Posterior cingulate gyrus (tissue), 11 donors: ENCODE data around the gene NEURL1B.
"Not testable (repeated sequence)": the region's sequence is repeated elsewhere in the genome, so short reads cannot be mapped to it uniquely, and the experiment has no call there.

ENCODE experiments used
- DNase-seq, 10 donors: peaks; one replicate each; pipeline versions ENCODE4 v3.0.0 to v3.0.0-alpha.2; 2020 to 2021; ENCODE audit warnings: mixed read lengths in 3 of 10
- intact Hi-C: fragments of 100-400 bp; cut with DNase I; formaldehyde crosslinking; loops from one replicate; pipeline ENCODE4 v1.15.1; 2023

NEURL1B gene, protein sequence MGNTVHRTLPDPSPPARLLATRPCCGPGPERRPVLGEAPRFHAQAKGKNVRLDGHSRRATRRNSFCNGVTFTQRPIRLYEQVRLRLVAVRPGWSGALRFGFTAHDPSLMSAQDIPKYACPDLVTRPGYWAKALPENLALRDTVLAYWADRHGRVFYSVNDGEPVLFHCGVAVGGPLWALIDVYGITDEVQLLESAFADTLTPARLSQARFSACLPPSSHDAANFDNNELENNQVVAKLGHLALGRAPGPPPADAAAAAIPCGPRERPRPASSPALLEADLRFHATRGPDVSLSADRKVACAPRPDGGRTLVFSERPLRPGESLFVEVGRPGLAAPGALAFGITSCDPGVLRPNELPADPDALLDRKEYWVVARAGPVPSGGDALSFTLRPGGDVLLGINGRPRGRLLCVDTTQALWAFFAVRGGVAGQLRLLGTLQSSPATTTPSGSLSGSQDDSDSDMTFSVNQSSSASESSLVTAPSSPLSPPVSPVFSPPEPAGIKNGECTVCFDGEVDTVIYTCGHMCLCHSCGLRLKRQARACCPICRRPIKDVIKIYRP

DNA sequence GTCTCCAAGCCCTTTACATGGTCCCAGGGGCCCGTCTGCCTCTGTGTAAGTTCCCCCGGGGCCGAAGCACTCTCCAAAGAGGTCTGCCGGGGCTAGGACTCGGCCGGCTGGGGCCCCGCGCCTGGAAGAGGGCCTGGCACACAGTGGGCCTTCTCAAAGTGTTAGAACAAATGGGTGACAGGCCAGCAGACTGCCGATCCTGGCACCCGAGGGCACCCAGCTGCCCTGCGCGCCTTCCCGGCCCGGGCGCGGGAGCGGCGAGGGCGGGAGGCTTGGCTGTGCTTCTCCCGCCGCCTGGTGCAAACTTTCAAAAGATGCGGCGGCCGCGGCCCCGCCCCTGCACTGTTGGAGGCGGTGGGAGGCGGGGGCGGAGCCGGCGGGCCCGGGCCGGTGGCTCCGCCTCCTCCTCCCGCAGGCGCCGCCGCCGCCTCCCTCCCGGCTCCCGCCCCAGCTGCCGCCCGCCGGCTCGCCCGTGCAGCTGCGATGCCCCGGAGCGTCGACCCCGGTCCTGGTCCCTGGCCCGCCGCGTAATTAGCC lies at the start of gene NEURL1B:
NEURL1B (plus strand) TSS at position 442 of the 537 bp plus-strand sequence. CDS start 144 bp downstream, outside the sequence.
- peak; percentile 56 to 97 (median 68) for DNase-seq
- intact Hi-C loops, result loop anchor here (2.0 to 10.0 kb wide), 2 partner anchors 54 to 162 kb away; no protein-coding TSS in a partner anchor

DNA sequence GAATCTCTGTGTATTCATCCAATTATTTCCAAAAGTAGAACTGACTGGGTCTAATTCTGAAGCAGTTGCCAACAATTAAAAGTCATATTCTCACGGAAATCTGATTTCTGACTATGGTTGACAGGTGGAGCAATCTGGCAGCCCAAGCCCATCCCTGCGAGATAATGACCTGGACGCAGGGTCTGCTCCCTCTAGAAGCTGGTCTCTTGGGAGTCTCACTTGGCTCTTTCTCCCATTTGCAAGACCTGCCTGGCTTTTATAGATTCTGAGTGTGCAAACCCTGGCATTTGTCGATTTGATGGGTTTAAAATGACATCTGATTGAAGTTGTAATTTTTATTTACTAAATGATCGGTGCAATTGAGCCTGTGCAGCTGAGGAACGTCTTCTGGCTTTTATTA lies 49.4 kb upstream of the NEURL1B start:
- DNase-seq, result no peak
- intact Hi-C loops, result no loop called here

DNA sequence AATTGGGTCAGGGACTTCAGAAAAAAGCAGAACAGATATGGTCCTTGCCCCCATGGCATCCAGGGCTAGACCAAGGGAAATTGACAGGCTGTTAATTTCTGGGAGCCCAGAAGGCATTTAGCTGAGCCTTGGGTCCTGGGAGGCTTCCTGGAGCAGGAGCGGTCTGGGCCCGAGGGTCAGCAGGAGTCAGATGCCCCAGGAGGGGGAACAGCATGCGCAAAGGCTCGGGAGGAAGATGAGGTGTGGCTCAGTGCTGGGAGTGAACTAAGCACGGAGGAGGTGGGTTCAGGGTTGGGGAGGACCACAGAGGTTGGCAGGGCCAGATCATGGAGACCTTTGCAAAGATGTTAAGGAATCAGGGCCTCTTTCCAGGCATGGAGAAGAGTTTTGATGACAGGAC lies 48.2 kb upstream of the NEURL1B start:
- intact Hi-C loops, result no loop called here
- DNase-seq, result peak in 3 of 10 donors; percentile 44 to 67 (median 60)

DNA sequence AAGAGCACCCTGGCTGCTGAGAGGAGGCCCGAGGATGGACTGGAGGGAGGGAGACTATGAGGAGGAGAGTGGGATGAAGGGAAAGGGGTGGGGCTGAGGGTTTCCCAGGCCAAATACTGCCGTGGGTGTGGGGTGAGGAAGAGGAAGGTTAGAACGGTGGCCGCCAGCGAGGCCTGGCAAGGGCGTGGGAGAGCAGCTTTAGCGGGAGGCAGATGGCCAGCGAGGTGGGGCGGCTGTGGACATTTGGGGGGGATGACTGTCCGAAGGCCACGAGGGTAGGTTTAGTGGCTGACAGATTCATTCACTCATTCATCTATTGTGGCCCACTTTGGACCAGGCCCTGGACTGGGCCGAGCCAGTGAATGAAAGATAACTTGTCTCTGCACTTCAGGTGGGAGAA lies 47.8 kb upstream of the NEURL1B start:
- peak in 3 of 10 donors; percentile 19 to 47 (median 35) for DNase-seq
- intact Hi-C loops, result no loop called here

DNA sequence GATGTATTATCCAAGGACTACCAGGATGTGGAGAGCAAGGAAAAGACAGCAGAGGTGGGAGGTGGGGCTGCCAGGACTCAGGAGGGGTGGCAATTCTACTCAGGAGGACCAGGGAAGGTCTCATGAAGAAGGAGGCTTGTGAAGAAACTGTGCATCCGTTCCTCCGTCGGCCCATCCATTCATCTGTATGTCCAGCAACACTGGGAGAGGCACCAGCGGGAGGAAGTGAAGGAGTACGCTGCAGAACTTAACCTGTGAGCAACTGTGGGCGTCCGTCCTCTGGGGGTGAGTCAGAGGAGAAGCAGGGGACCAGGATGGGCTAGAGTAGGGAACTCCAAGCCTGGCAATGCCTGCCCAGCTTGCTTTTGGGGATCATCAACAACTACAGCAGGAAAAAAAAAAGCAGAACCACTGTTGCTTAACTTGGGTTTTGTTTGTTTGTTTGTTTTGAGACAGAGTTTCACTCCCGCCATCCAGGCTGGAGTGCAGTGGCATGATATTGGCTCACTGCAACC lies 47.3 kb upstream of the NEURL1B start:
- DNase-seq, result peak in 1 of 10 donors; percentile 72
- intact Hi-C loops, result no loop called here

DNA sequence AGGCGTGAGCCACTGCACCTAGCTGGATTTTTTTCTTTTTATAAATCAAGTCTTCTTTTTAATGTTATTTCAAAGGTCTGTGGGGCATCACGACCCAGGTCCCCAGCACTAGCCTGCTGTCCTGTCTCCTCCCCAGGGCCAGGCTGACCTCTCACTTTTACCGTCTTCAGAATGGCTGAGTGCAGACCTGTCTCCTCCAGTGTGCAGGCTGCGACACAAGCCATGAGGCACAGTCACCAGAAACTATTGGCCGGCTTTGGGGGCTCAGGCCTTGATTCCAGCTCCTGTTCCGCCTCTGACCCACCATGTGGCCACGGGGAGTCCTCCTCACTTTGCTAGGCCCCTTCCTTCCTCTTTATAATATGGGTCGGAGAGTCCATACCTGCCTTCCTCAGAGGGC lies 46.6 kb upstream of the NEURL1B start:
- intact Hi-C loops, result no loop called here
- peak in 1 of 10 donors; percentile 61 for DNase-seq

DNA sequence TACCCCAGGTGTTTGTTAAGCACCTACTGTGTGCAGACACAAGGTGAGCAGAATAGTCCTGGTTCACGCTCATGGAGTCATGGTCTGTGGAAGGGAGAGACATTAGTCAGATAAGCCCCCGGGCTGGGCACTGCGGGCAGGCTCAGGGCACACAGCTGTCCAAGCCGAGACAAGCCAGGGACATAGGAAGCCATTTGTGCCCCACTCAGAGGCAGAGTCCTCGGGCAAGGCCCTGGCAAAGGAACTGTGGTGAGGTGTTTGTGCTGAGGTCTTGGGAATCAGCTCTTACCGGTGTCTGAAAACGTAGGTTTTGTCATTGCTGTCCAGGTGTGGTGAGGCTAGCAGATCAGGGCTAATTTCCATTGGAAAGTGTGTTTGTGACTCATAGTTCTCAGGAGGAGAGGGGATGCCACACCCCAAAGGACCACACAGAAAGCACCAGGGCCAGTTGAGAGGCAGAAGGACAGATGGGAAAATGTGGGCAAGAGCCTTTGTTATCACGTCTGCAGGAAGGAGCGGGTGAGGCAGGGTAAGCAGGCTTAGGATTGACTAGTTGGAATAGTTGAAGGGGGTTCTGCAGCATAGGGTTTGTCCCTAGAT lies 46.1 kb upstream of the NEURL1B start:
- intact Hi-C loops, result no loop called here
- DNase-seq, result peak in 2 of 10 donors; percentile 53 to 66

DNA sequence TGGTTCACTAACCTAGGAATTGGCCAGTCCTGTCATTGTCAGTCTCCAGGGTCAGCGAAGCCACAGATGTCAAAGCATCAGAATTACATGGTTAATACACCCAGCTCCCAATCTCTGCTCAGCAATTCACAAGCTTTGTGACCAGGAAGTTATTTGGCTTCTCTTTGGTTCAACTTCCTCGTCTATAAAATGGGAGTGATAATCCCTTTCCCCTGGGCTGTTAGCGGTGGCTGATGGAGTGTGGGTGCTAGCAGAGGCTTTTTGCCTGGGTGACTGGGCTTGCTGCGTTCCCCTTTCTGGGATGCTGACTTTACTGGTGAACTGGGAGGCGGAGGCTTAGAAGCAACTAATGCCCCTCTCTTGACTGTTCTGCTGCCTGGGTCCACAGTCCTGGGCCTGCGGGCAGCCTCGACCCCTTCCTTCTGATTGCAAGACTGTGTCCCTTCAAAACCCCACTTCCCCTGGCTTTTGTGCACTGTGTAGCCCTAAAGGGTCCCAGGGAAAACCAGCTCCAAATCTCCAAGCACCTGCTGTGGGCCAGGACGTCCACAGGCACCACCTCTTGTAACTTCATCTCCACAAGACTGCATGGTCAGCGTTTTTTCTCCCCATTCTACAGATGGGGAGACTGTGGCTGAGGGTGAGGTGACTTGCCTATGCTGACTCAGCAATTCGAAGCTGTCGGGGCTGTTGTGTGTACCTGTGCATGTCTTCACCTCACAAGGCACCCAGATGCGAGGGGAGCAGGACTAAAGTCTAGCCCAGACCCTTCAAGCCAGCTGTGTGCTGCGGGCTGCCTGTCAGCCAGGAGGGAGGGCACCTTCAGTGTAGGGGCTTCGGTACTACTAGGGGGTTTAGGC lies 45.2 kb upstream of the NEURL1B start:
- intact Hi-C loops, result no loop called here
- DNase-seq, result peak in 2 of 10 donors; percentile 48

DNA sequence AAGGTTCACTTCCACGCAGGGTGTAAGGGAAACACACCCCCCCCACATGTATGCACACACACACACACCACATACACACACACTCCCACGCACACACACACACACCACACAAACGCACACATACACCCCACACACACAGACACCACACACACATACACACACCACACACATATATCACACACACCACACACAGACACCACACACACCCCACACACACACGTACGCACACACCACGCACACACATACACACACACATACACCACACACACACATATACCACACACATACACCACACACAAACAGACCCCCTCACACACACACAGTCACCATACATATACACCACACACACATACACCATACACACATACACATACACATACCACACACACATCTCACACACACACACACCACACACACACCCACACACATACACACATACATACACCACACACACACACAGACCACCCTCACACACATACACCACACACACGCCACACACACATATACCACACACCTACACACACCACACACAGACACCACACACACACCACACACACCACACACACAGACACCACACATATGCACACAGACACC lies 44.3 kb upstream of the NEURL1B start:
- DNase-seq, result no peak
- intact Hi-C loops, result no loop called here

DNA sequence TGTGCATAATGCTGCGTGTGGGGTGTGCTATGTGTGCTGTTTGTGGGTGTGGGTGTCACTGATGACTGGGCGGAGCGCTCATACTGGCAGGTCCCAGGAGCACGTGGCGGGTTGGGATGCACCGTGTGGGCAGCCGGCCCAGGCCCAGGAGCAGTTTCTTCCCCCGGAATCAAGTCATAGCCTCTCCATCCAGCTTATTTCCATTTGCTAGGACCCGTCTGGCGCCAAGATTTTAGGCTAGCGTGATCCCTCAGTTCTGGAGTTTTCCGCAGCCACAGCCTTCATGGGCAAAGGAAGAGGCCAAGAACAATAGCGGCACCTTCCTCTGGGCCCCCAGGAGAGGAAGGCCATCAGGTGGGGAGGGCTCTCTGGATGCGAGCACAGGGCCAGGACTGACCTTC lies 43.3 kb upstream of the NEURL1B start:
- intact Hi-C loops, result no loop called here
- no peak for DNase-seq

DNA sequence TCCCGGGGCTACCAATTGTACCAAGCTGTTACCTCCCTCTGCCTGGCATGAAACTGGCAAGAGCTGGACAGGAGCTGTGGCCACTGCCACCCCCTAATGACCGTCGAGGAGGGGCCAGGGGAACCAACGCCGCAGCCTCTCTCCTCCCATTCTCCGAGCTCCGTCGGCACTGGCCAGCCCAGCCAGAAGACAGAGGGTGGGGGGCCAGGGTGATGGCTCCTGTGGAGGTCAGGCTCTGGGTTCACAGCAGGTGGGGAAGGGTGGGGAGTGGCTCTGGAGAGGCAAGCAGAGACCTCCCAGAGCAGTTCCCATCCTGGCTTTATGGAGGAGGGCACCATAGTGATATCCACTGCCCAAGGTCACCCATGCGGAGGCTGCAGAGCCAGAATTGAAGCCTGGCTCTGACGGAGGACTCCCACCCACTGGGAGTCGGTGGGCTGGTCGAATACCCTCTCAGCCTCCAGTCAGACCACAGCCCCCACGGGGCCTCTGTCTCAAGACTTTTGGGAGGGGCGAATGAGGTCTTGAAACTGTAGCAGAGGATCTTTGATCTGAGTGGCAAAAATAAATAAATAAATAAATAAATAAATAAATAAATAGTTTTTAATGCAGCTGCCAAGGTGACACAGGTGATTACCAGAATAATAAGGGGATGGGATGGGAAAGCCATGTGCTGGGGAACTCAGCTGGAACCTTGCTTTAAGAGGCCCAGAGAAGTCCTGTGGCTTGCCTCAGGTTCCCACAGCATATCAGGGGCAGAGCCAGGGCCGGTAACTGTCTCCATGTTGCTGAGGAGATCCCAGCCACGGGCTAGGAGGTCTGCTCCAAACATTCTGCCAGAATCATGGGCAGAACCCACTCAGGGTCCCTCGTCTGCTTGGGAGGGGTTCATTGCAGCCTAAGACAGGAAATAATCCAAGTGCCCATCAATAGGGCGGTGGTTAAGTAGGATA lies 42.5 kb upstream of the NEURL1B start:
- DNase-seq, result no peak
- intact Hi-C loops, result no loop called here

DNA sequence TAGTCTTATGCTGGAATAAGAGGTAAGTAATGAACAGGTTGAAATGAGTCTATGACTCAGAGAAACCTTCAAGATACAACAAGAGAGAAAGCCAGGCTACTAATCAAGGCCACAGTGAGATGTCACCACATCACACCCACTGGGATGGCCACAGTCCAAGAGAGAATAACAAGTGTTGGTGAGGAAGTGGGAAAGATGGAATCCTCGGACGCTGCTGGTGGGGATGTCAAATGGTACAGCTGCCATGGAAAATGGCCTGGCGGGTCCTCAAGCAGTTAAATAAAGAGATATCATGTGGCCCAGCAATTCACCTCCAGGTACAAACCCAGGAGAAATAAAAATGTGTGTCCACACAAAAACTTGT lies 41.9 kb upstream of the NEURL1B start:
- DNase-seq, result no peak
- intact Hi-C loops, result no loop called here

DNA sequence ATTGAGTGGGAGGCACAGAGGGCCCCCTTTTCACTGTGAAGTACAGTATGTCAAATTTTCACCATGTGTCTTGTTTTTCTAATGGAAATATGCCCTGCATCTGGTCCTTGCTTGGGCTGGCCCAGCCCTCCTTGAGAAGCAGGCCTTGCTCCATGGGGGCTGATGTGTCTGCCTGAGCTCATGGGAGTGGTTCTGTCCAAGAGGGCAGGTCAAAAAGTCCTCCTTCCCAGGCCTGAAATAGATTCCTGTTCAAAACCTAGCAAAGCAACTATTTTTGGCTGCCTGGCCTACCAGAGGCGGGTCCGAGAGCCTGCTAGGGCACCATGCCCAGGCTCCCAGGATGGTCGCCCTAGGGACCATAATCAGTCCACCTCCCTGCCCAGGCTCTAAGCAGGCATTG lies 40.5 kb upstream of the NEURL1B start:
- intact Hi-C loops, result no loop called here
- DNase-seq, result no peak

DNA sequence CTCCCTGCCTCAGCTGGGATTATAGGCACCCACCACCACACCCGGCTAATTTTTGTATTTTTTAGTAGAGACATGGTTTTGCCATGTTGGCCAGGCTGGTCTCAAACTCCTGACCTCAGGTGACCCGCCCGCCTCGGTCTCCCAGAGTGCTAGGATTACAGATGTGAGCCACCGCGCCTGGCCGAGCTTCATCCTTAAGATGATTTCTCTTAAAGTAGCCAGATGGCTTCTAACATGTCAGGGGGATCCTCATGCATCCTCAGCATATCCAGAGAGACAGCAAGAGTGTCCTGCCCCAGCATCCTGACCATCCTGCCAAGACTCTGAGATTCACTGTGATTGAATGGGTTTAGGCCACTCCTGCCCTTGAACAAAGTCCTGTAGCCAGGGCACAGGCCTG lies 39.5 kb upstream of the NEURL1B start:
- DNase-seq, intact Hi-C loops: not testable (repeated sequence)

DNA sequence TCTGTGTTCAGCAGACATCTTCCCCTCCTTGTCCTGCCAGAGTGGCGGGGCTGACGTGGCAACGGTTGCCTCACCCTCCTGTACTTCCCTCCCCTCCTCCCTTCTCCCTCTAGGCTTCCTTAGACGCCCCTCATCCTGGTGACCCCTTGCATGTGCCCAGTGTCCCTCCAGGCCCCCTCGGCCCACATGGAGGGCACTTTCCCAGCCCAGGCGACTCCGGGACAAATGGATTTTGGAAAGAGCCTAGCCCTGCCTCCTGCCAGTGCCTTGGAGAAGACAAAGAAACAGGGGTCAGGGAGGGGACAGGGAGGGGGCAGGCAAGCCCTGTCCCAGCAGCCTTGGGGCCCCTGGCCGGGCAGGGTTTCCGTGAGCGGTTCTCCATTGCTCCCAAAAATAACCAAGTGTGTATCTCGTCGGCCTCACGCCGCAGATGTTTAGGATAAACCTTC lies 38.3 kb upstream of the NEURL1B start:
- intact Hi-C loops, result no loop called here
- DNase-seq, result peak in 2 of 10 donors; percentile 20 to 31

DNA sequence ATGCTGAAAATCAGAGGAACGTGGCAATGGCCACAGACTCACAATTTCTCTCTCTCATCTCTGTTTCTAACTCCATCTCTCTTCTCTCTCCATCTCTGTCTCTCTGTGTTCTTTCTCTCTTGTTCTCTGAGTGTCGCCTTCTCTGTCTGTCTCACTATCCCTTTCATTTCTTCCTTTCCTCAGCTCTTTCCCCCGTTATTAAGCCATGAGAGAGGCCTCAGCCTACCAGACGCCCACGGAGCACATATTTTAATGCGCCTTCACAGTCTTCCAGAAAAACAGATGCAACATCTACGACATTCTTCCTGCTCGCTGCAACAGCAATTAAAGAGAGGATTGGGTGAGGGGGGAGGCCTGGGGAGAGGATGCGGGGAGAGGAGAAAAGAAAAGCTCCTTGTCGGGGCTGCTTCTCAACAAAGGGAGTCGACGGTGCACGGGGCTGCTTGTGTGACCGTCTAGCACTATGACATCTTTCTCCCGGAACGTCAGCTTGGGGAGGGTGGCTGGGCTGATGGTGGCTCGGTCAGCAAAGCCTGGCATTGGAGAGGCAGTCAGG lies 37.7 kb upstream of the NEURL1B start:
- DNase-seq, result peak in 4 of 10 donors; percentile 31 to 75 (median 52)
- intact Hi-C loops, result no loop called here

DNA sequence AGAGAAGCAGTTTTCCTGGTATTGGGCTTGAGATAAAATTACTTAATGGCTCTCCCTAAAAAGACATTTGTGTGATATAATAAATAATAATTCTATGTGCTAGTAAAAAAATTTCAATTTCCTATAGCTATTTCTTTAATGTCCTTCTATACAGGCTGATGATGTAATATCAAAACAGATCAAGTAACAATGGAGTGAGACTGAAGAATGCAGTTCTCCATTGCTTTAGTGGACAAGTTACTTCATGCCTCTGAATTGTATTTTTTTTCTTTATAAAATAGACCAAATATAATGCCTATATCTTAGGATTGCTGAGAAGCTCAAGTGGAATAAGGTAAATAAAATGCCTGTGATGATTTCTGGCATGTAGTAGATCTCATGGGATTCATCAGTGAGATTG lies 35.6 kb upstream of the NEURL1B start:
- no peak for DNase-seq
- intact Hi-C loops, result no loop called here

DNA sequence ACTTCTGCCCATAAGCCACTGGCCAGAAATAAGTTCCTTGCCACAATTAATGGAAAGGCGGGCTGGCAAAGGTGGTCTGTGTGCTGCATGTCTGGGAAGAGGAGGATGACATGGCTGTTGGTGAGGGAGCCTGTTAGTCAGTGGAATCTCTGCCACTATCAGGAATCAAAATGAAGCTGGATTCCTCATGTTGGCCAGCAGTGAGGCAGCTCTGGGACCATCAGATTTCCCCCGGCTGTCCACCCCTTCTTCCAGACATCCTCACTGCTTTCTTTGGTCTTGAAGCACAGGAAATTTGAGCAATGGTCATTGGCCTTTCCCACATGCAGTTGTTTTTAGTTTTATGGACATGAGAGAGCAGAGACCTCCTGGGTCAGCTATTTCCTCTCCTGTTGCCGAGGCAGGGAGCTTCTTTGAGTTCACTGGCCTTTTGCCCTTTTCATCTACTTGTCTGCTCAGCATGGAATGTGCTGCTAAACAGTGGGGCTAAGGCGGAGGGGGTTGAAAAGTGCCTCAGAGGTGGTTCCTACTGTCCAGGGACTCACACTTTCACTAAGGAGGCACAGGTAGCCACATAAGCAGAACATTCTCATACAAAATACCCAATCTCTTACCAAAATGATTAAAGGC lies 34.8 kb upstream of the NEURL1B start:
- intact Hi-C loops, result no loop called here

More for the DNA sequence above, 34.8 kb upstream of the NEURL1B start:
- DNase-seq, result peak in 1 of 10 donors; percentile 18
